Esophagus muscularis mucosa (tissue), 4 donors: ENCODE results near the gene CTCF. TPM values are rescaled to one million over a fixed set of nuclear protein-coding genes. Genes with fewer than 3 reads are reported as not detected.

Source experiments
- DNase-seq: peaks from one replicate; pipeline ENCODE4 v3.0.0-alpha.2; 2017; ENCODE audit errors: extremely low spot score
- H3K27ac ChIP-seq, 4 donors: fragments of 200-600 bp; sonication (generic); replicated peaks in 1 of 4; 1 replicate in 3 of 4; 2 replicates in 1 of 4; pipeline ENCODE4 v1.5.1; 2016 to 2019; ENCODE audit warnings: mild to moderate bottlenecking in 1 of 4
- H3K27me3 ChIP-seq, 4 donors: fragments of 200-600 bp; sonication (generic); one replicate each; pipeline versions ENCODE4 v1.5.1 to v1.6.0; 2016 to 2019
- H3K36me3 ChIP-seq, 4 donors: fragments of 200-600 bp; sonication (generic); one replicate each; pipeline ENCODE4 v1.5.1; 2016 to 2019
- H3K4me1 ChIP-seq, 4 donors: fragments of 200-600 bp; sonication (generic); one replicate each; pipeline ENCODE4 v1.5.1; 2016 to 2019
- H3K4me3 ChIP-seq, 4 donors: fragments of 200-600 bp; sonication (generic); 1 replicate in 2 of 4; 2 replicates in 2 of 4; pipeline ENCODE4 v1.5.1; 2016 to 2019; ENCODE audit warnings: mild to moderate bottlenecking in 4 of 4, moderate library complexity in 1 of 4
- H3K9me3 ChIP-seq, 4 donors: fragments of 200-600 bp; sonication (generic); 1 replicate in 3 of 4; 2 replicates in 1 of 4; pipeline ENCODE4 v1.5.1; 2016 to 2019
- CTCF ChIP-seq, 3 experiments: fragments of 200-600 bp in 2 of 3; fragments of 450-650 bp in 1 of 3; sonication (generic) in 2 of 3; IDR thresholded peaks; one replicate each; pipeline ENCODE4 v1.5.1; 2017 to 2019; ENCODE audit warnings: antibody characterized with exemption in 3 of 3, mild to moderate bottlenecking in 2 of 3, moderate library complexity in 1 of 3
- EP300 ChIP-seq: sonication (generic); formaldehyde crosslinking; IDR thresholded peaks from one replicate; pipeline ENCODE4 v1.6.1; 2017; ENCODE audit warnings: antibody characterized with exemption
- POLR2A ChIP-seq: fragments of 450-650 bp; IDR thresholded peaks from one replicate; pipeline ENCODE4 v1.6.1; 2017; ENCODE audit warnings: antibody characterized with exemption, moderate library complexity, mild to moderate bottlenecking, low read depth
- POLR2AphosphoS5 ChIP-seq, 2 donors: sonication (generic); formaldehyde crosslinking; IDR thresholded peaks; one replicate each; pipeline ENCODE4 v1.6.1; 2017; ENCODE audit warnings: antibody characterized with exemption in 2 of 2
- WGBS: methylation state at CpG from one replicate; pipeline ENCODE4 v1.1.5; 2018; 5-methylcytosine and 5-hydroxymethylcytosine counted together
- intact Hi-C: fragments of 100-400 bp; cut with DNase I; formaldehyde crosslinking; loops from one replicate; pipeline ENCODE4 v1.15.1; 2023
- total RNA-seq, 4 donors: library from RNA; depleted of rRNA; stranded (reverse); fragments of >200 nt; gene quantifications; one replicate each; pipeline versions ENCODE4 v1.1.0 to v1.2.1, GENCODE V29; 2016

Gene CTCF
- total RNA-seq, 4 donors from 2014 or later: 27.5 to 46.3 (median 38.5) TPM

DNA sequence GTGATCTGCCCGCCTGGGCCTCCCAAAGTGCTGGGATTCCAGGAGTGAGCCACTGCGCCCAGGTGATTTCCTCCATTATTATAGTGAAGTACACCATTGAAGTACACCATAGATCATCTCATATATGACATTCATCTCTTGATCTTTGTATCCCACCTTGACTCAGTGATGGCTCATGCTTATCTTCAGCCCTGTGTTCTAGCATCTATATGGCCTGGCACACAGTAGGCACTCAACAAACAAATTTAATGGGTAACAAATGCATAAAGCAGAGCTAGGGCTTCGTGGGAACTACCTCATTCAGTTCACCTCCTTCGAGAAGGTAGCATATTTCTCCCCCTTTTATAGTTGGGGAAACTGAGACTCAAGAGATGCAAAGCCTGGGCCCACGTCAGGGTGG, 103.3 kb downstream of the CTCF start:
- intact Hi-C loops: loop anchor here (2.0 kb wide), 1 partner anchor 103 kb away; the partner anchor contains the start of gene CTCF
- WGBS: 78% methylated on average over 5 of the region's 5 CpGs
- Histone ChIP-seq H3K4me1 (peaks cover 31 to 54% (median 45%) of the 10 kb centered on the region in 4 donors), H3K27me3 (no peaks in the 10 kb centered on the region), H3K4me3 (peak overlapping the region; percentile 67 to 91 (median 81)), H3K27ac (peak overlapping the region in 2 of 4 donors; percentile 88 to 92), H3K36me3 (peaks cover 0 to 29% (median 14%) of the 10 kb centered on the region in 4 donors), H3K9me3 (no peaks in the 10 kb centered on the region)
- no peak for DNase-seq
- TF ChIP-seq EP300 (no peak), POLR2A (no peak), CTCF (IDR thresholded peaks at IDR 0.05) (no peak), POLR2AphosphoS5 (IDR thresholded peaks at IDR 0.05) (no peak)

DNA sequence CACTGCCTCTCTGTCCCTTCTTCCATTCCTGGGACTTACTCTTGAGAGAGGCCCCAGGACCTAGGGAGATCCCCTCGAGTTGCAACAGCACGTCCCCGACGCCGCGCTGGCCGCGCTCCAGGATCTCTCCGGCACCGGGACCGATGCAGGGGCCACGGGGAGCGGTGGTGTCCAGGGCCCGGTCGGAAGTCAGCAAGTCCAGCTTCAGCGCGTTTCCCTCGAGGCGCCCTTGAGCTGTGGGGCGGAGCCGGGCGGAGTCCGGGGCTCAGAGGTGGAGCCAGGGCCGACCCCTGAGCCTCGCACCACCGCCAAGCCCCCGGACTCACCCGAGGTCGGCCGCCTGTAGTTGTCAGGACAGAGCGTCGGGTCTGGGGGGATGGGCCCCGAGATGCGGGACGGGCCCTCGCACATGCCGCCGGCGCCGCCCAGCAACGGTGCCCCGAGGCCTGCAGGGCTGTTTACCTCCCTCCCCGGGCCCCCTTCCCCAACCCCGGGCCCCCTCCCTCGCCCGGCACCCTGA, 103.8 kb downstream of the CTCF start:
- intact Hi-C loops: no loop called here
- Histone ChIP-seq H3K36me3 (peaks cover 0 to 29% (median 14%) of the 10 kb centered on the region in 4 donors), H3K27me3 (no peaks in the 10 kb centered on the region), H3K9me3 (no peaks in the 10 kb centered on the region), H3K4me1 (peaks cover 30 to 51% (median 43%) of the 10 kb centered on the region in 4 donors), H3K4me3 (peak overlapping the region; percentile 67 to 91 (median 81)), H3K27ac (peak overlapping the region; percentile 88 to 95 (median 93))
- WGBS: 1% methylated on average over 14 of the region's 46 CpGs
- no peak for DNase-seq
- TF ChIP-seq POLR2AphosphoS5 (IDR thresholded peaks at IDR 0.05) (no peak), POLR2A (no peak), CTCF (IDR thresholded peaks at IDR 0.05) (no peak)

DNA sequence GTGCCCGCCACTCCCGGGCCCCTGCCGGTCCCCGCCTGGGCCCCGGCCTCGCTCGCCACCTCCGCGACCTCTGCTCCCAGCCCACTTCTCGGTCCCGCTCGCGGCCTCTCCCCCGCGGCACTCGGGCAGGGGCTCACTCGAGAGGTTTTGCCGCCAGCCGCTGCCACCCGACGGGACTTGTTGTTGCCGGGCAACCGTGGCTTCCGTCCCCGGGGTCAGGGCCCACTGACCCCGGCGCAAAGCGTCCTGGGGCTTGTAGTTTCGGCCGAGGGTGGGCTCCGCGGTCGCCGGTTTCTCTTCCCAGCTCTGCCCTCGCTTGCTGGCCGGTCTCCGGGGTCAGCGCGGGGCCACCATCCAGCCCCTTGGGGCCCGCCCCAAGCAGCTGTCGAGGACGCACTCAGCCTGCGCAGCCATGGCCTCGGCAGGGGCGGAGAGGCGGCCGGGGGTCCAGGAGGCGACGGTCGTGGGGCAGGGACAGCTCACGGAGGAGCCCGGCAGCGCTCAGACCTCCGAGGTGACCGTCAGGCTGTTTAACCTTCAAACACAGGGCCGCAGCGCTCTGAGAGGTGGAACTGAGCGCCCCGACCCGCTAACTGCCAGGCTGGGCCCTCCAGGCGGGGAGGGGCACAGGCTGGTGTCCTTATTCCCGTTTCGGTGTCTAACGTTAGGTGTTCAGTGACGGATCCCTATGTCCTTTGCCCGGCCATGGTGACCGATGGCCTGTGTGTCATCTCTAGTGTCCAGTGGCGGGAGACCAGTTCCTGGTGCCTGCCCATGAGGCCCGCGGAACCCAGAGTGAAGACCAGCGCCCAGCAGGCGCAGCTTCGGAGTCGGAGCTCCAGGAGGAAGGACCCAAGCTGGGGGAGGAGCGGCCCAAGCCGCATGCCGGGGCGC, 104.5 kb downstream of the CTCF start, which contains the start of the genes C16orf86 and ENKD1:
Gene C16orf86, plus strand, starts transcription at position 256 of the 894 bp plus-strand sequence. Its CDS starts 157 bp downstream, at position 413.
Gene ENKD1, minus strand, starts transcription at position 192 of the 894 bp plus-strand sequence. CDS start 308 bp downstream, outside the sequence.
- TF ChIP-seq CTCF (IDR thresholded peaks at IDR 0.05): no peak
- TF ChIP-seq POLR2A: no peak
- no peak for TF ChIP-seq EP300
- peak; percentile 68 to 69 for TF ChIP-seq POLR2AphosphoS5 (IDR thresholded peaks at IDR 0.05)
- no peak for DNase-seq
- H3K4me1 ChIP-seq: peaks cover 25 to 44% (median 36%) of the 10 kb centered on the region in 4 donors
- intact Hi-C loops: no loop called here
- peak within 1 kb of the TSS; percentile 67 to 91 (median 81) for H3K4me3 ChIP-seq
- H3K36me3 ChIP-seq: peaks cover 0 to 29% (median 14%) of the 10 kb centered on the region in 4 donors
- no peaks in the 10 kb centered on the region for H3K27me3 ChIP-seq
- WGBS: 8% methylated on average over 15 of the region's 78 CpGs
- peak within 1 kb of the TSS; percentile 88 to 95 (median 93) for H3K27ac ChIP-seq
- no peaks in the 10 kb centered on the region for H3K9me3 ChIP-seq

- Histone ChIP-seq H3K4me1 (peaks cover 29 to 40% (median 36%) of the 10 kb centered on the region in 4 donors), H3K36me3 (peaks cover 0 to 25% (median 13%) of the 10 kb centered on the region in 4 donors), H3K4me3 (peak overlapping the region; percentile 67 to 91 (median 81)), H3K27ac (peak overlapping the region; percentile 88 to 95 (median 93)), H3K27me3 (no peaks in the 10 kb centered on the region), H3K9me3 (no peaks in the 10 kb centered on the region)
- 19% methylated on average over 10 of the region's 10 CpGs for WGBS
- TF ChIP-seq POLR2A (no peak), POLR2AphosphoS5 (IDR thresholded peaks at IDR 0.05) (no peak), CTCF (IDR thresholded peaks at IDR 0.05) (no peak), EP300 (no peak)
- DNase-seq: no peak
- intact Hi-C loops: no loop called here
These were observed 105.1 kb downstream of the CTCF start for GRCh38 chr16:67667453-67667816.
